OCI-LY1 (cell line): ENCODE data around the gene LINC00305.

Source experiments
- H2AFZ ChIP-seq: fragments of 200-600 bp; sonication (generic), shearing (Covaris generic); 2 replicates; pipeline ENCODE4 v1.6.0; 2014; ENCODE audit warnings: antibody characterized with exemption, mild to moderate bottlenecking, low read length
- H3F3A ChIP-seq: fragments of 200-600 bp; sonication (generic), shearing (Covaris generic); 2 replicates; pipeline ENCODE4 v1.6.0; 2014; ENCODE audit warnings: mild to moderate bottlenecking, antibody characterized with exemption, low read length, moderate library complexity; ENCODE audit not compliant: insufficient read depth
- H3K27ac ChIP-seq: fragments of 200-600 bp; sonication (generic); 2 replicates; pipeline ENCODE4 v1.5.1; 2014; ENCODE audit warnings: low read length, mixed run types, mild to moderate bottlenecking, low read depth; ENCODE audit not compliant: poor library complexity, severe bottlenecking
- H3K27me3 ChIP-seq: fragments of 200-600 bp; sonication (generic); 2 replicates; pipeline ENCODE4 v1.6.0; 2014; ENCODE audit warnings: antibody characterized with exemption, mild to moderate bottlenecking, low read length, moderate library complexity; ENCODE audit not compliant: insufficient read depth
- H3K36me3 ChIP-seq: fragments of 200-600 bp; sonication (generic); 2 replicates; pipeline ENCODE4 v1.6.1; 2014; ENCODE audit warnings: mild to moderate bottlenecking, antibody characterized with exemption, low read length, moderate library complexity, mixed read lengths; ENCODE audit not compliant: insufficient read depth
- H3K4me1 ChIP-seq: fragments of 200-600 bp; sonication (generic); 2 replicates; pipeline ENCODE4 v1.5.1; 2014; ENCODE audit warnings: mild to moderate bottlenecking, low read length, moderate library complexity; ENCODE audit not compliant: insufficient read depth, severe bottlenecking
- H3K4me2 ChIP-seq: fragments of 200-600 bp; sonication (generic), shearing (Covaris generic); 2 replicates; pipeline ENCODE4 v1.6.1; 2014; ENCODE audit warnings: low read length
- H3K4me3 ChIP-seq: fragments of 200-600 bp; sonication (generic); 2 replicates; pipeline ENCODE4 v1.5.1; 2014; ENCODE audit warnings: low read length, low read depth, mild to moderate bottlenecking, mixed read lengths; ENCODE audit not compliant: poor library complexity, severe bottlenecking
- H3K79me2 ChIP-seq: fragments of 200-600 bp; shearing (Covaris generic); 2 replicates; pipeline ENCODE4 v1.6.1; 2016; ENCODE audit warnings: mixed run types, low read length, mixed read lengths; ENCODE audit not compliant: insufficient read depth
- H3K9ac ChIP-seq: fragments of 200-600 bp; sonication (generic), shearing (Covaris generic); 2 replicates; pipeline ENCODE4 v1.6.1; 2014; ENCODE audit warnings: mild to moderate bottlenecking, low read length, mixed read lengths
- H3K9me2 ChIP-seq: fragments of 200-600 bp; sonication (generic), shearing (Covaris generic); 2 replicates; pipeline ENCODE4 v1.6.1; 2014; ENCODE audit warnings: low read depth, mild to moderate bottlenecking, low read length, mixed read lengths
- H3K9me3 ChIP-seq: fragments of 200-600 bp; shearing (Covaris generic); 2 replicates; pipeline ENCODE4 v1.6.1; 2014; ENCODE audit warnings: low read length, mixed read lengths
- H4K20me1 ChIP-seq: fragments of 200-600 bp; sonication (generic), shearing (Covaris generic); 2 replicates; pipeline ENCODE4 v1.6.0; 2016; ENCODE audit warnings: mild to moderate bottlenecking, low read length; ENCODE audit not compliant: insufficient read depth
- CTCF ChIP-seq: fragments of 200-600 bp; sonication (generic), shearing (Covaris generic); IDR thresholded peaks from 2 replicates; pipeline ENCODE4 v1.5.1; 2017; ENCODE audit warnings: mild to moderate bottlenecking, antibody characterized with exemption, low read length, moderate library complexity, mixed read lengths
- EZH2 ChIP-seq: fragments of 200-600 bp; sonication (generic), shearing (Covaris generic); IDR thresholded peaks from 2 replicates; pipeline ENCODE4 v1.8.0; 2017; ENCODE audit warnings: borderline replicate concordance, mixed run types, mild to moderate bottlenecking, antibody characterized with exemption, low read length, moderate library complexity, mixed read lengths

The LINC00305 gene

GRCh38 chr18:64164883-64165282 lies 16.0 kb upstream of the LINC00305 start:
- Histone ChIP-seq H3K9me2 (no peaks in the 10 kb centered on the region), H3K27me3 (no peaks in the 10 kb centered on the region), H3K9ac (no peak overlapping the region), H3K4me2 (no peak overlapping the region), H3K4me3 (no peak overlapping the region), H3K36me3 (no peaks in the 10 kb centered on the region), H3K27ac (no peak overlapping the region), H3K4me1 (no peaks in the 10 kb centered on the region), H3K79me2 (no peaks in the 10 kb centered on the region), H4K20me1 (no peaks in the 10 kb centered on the region), H2AFZ (no peak overlapping the region), H3F3A (no peaks in the 10 kb centered on the region), H3K9me3 (no peaks in the 10 kb centered on the region)
- TF ChIP-seq EZH2: no peak
- TF ChIP-seq CTCF: no peak

GRCh38 chr18:64149916-64150438 lies 1.1 kb upstream of the LINC00305 start:
- no peaks in the 10 kb centered on the region for H3K79me2 ChIP-seq
- H3K27ac ChIP-seq: no peak overlapping the region
- H3K9me3 ChIP-seq: no peaks in the 10 kb centered on the region
- no peaks in the 10 kb centered on the region for H3K4me1 ChIP-seq
- no peak overlapping the region for H3K4me2 ChIP-seq
- H3K9ac ChIP-seq: no peak overlapping the region
- H4K20me1 ChIP-seq: no peaks in the 10 kb centered on the region
- no peak overlapping the region for H2AFZ ChIP-seq
- H3K36me3 ChIP-seq: no peaks in the 10 kb centered on the region
- H3K4me3 ChIP-seq: no peak overlapping the region
- H3K9me2 ChIP-seq: no peaks in the 10 kb centered on the region
- H3F3A ChIP-seq: no peaks in the 10 kb centered on the region
- no peaks in the 10 kb centered on the region for H3K27me3 ChIP-seq
- TF ChIP-seq EZH2: no peak
- no peak for TF ChIP-seq CTCF

GRCh38 chr18:64142904-64143303 lies 6.0 kb downstream of the LINC00305 start:
- Histone ChIP-seq H3F3A (no peaks in the 10 kb centered on the region), H3K27ac (no peak overlapping the region), H3K36me3 (no peaks in the 10 kb centered on the region), H3K9ac (no peak overlapping the region), H3K4me1 (no peaks in the 10 kb centered on the region), H3K79me2 (no peaks in the 10 kb centered on the region), H3K4me3 (no peak overlapping the region), H3K27me3 (no peaks in the 10 kb centered on the region), H3K4me2 (no peak overlapping the region), H3K9me3 (no peaks in the 10 kb centered on the region), H4K20me1 (no peaks in the 10 kb centered on the region), H3K9me2 (no peaks in the 10 kb centered on the region), H2AFZ (no peak overlapping the region)
- TF ChIP-seq CTCF (no peak), EZH2 (no peak)
